Measurements from ENCODE around the gene RMND5B.
A peak's percentile ranks its signal among the peaks of the same experiment; 100 is the strongest.

RMND5B gene

GRCh38 chr5:178106556-178107239, 24.1 kb upstream of the RMND5B start:
- TF ChIP-seq CTCF (IDR thresholded peaks at IDR 0.05; ENCODE audit: borderline replicate concordance, control extremely low read depth, extremely low read depth, insufficient read depth, missing control alignments), result no peak
- in situ Hi-C loops (cut with MboI; ENCODE audit: low sequenced_read_pairs, unreplicated experiment), result no loop called here
- DNase-seq (ENCODE audit: low spot score), result peak; percentile 48

- in situ Hi-C loops (cut with MboI; ENCODE audit: low sequenced_read_pairs, unreplicated experiment), result no loop called here
- TF ChIP-seq CTCF (IDR thresholded peaks at IDR 0.05; ENCODE audit: borderline replicate concordance, control extremely low read depth, extremely low read depth, insufficient read depth, missing control alignments), result no peak
- DNase-seq (ENCODE audit: low spot score), result peak; percentile 17
Measured at GRCh38 chr5:178107756-178108310, 23.0 kb upstream of the RMND5B start.

- in situ Hi-C loops (cut with MboI; ENCODE audit: low sequenced_read_pairs, unreplicated experiment), result no loop called here
- no peak for TF ChIP-seq CTCF (IDR thresholded peaks at IDR 0.05; ENCODE audit: borderline replicate concordance, control extremely low read depth, extremely low read depth, insufficient read depth, missing control alignments)
- DNase-seq (ENCODE audit: low spot score), result no peak
Measured at GRCh38 chr5:178108446-178108845, 22.4 kb upstream of the RMND5B start.

- no peak for TF ChIP-seq CTCF (IDR thresholded peaks at IDR 0.05; ENCODE audit: borderline replicate concordance, control extremely low read depth, extremely low read depth, insufficient read depth, missing control alignments)
- in situ Hi-C loops (cut with MboI; ENCODE audit: low sequenced_read_pairs, unreplicated experiment), result no loop called here
- no peak for DNase-seq (ENCODE audit: low spot score)
Measured at GRCh38 chr5:178108966-178109365, 21.8 kb upstream of the RMND5B start.

GRCh38 chr5:178110511-178110910, 20.3 kb upstream of the RMND5B start:
- no peak for TF ChIP-seq CTCF (IDR thresholded peaks at IDR 0.05; ENCODE audit: borderline replicate concordance, control extremely low read depth, extremely low read depth, insufficient read depth, missing control alignments)
- in situ Hi-C loops (cut with MboI; ENCODE audit: low sequenced_read_pairs, unreplicated experiment), result no loop called here
- DNase-seq (ENCODE audit: low spot score), result no peak

GRCh38 chr5:178111925-178112324, 18.9 kb upstream of the RMND5B start:
- in situ Hi-C loops (cut with MboI; ENCODE audit: low sequenced_read_pairs, unreplicated experiment), result no loop called here
- no peak for DNase-seq (ENCODE audit: low spot score)
- no peak for TF ChIP-seq CTCF (IDR thresholded peaks at IDR 0.05; ENCODE audit: borderline replicate concordance, control extremely low read depth, extremely low read depth, insufficient read depth, missing control alignments)
